HG02610 (cell line): Measurements from ENCODE around the gene LRRC46.

Source experiments
- ATAC-seq: cut with Tn5 transposase; IDR thresholded peaks from one replicate; pipeline ENCODE4 v1.9.1; 2021; ENCODE audit warnings: mild to moderate bottlenecking, moderate library complexity; ENCODE audit not compliant: unreplicated experiment

LRRC46 gene

GRCh38 chr17:47873200-47874090 lies 42.0 kb downstream of the LRRC46 start:
- no peak for ATAC-seq

DNA sequence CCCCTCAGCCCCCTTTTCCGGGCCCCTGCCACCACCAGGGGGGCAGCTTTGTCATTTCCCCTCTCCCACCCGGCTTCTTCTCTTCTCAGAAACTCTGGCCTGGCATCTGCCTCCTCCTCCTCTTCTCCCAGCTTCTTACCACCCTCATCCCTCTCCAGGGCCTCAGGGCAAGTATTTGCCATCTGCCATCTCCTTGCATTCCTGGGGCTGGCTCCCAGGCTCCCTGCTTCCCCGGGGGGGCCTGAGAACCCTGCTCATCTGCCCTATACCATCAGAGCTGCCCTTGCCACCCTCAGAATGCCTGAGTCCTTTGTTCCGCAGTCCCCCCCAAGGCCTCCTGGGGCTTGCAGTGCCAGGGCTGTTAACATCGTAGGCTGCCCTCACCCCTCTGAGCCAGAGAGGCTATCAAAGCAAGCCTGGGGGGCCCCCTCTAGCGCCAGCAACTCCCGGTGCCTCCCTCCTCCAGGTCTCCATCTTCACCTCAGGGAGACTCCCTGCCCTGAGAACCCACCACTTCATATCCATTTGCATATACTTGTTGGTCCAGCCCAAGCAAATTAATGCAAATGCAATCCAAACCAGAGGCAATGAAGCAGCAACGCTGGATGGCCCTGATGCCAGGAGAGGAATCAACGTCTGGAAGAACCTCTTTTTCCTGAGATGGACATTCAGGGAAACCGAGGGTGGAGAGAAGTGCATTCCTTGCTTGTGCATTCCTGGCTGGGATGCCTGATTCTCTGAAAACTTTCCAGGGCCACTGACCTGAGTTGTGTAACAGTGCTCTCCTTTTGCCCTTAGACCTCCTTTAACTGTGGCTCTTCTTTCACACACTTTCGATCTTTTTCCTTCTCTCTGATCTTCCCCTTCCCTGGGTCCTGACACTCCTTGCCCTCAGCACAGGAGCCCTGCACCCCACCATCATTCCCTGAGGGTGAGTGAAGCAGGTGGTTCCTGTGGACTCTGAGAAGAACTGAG lies 43.8 kb downstream of the LRRC46 start:
- no peak for ATAC-seq

DNA sequence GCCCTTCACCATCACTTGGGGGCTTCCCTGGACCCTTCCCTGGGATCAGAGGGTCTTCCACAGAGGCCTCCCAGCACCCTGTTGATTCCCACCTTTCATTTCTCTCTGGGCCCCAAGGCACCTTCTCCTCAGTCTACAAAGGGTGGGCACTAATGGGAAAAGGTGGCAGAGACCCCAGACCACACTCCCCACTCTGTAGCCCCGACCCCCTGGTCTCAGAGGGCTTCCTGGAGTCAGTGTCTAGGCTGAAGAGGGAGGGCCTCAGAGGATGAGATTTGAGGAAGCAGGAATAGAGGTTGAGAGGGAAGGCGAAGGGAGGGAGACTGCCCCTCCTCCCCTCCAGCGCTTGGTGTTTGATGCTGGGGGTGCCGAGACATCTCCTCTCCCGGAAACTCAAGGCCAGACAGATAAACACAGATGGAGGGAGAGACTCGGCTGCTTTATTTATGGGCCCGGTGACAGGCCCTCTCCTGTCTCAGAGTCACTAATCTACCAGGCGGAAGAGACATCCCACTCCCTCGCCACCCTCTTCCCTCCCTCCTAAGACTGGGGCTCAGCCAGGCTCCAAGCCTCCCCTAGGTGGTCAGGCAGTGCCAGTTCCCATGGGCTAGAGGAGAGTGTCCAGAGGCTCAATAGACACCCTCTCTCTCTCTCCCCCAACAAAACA lies 46.0 kb downstream of the LRRC46 start:
- no peak for ATAC-seq

- no peak for ATAC-seq
Observed at GRCh38 chr17:47878203-47879027, 46.9 kb downstream of the LRRC46 start.

GRCh38 chr17:47879028-47879585 lies 47.6 kb downstream of the LRRC46 start:
- no peak for ATAC-seq

- ATAC-seq, result no peak
Observed at GRCh38 chr17:47879776-47880454, 48.4 kb downstream of the LRRC46 start.

DNA sequence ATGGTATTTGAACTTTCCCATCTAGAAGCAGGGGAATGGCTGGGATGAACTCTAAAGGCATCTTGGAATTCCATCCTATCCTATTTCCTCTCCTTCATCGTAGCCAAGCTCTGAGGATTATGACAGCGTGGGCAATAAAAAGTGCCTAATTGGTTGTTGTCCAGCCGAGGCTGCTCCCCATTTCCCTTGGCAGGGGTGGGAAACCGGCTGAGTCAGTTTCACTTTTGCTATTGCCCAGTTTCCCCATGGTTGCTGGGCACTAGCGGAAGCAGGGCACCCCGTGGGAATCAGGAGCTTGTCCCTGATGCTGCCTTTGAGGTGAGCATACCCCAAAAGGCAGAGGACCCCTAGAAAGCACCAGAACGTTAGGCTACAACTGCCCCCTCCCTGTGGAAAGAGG lies 50.8 kb downstream of the LRRC46 start:
- ATAC-seq, result no peak

- no peak for ATAC-seq
Observed at GRCh38 chr17:47882695-47883588, 51.5 kb downstream of the LRRC46 start.

DNA sequence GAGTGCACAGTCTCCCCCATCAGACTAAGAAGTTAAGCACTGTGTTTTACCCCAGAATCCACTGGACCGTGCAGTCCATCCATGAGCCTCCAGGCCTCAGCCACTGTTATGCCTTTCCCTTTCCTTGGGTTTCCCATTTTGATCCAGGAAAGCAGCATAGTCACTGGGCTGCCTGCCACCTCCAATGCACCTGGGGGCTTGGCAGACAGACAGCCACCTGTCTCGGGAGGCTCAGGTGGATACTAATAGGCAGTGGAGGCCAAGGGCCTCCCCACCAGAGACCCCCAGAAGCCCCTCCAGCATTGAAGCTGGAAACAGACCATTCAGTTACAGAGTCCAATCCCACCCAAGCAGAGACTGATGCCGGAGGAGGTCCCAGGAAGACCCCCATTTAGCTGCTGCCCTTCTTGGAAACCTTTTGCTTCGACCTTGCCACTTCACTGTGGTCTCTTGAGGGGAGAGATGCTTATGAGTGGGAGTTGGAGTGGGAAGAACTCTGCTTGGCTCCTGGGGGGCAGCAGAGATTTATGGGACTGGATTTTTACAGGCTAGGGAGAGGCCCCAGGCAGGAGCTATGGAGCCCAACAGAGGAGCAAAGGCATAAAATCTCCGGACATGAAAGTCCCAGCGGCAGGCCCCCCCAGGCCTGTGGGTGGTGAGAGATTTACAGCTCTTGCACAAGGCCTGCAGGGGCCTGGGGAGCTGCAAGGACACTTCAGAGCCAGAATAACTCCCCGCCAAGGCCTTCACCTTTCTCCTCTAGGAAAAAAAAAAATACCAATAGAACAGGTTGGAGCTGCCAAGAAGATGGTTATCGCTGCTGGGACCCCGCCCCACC lies 52.3 kb downstream of the LRRC46 start:
- ATAC-seq, result no peak

DNA sequence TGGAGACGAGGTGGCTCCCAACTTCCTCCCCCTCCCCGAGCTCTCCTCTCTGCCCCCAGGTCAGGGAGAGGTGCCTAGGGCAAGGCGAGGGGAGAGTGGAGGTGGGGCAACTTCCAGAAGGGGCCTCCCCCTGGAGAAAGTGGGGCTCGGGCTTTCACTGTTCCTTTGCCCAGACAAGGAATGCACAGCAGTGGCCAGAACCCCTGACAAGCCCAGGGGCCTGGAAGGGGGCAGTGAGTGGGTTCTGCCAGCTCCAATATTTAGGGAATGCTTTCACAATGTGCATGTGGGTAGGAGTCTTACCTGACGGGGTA lies 52.9 kb downstream of the LRRC46 start:
- no peak for ATAC-seq

GRCh38 chr17:47884905-47885730 lies 53.6 kb downstream of the LRRC46 start:
- ATAC-seq, result no peak
